Measurements from ENCODE around the gene GPC3.

DNA sequence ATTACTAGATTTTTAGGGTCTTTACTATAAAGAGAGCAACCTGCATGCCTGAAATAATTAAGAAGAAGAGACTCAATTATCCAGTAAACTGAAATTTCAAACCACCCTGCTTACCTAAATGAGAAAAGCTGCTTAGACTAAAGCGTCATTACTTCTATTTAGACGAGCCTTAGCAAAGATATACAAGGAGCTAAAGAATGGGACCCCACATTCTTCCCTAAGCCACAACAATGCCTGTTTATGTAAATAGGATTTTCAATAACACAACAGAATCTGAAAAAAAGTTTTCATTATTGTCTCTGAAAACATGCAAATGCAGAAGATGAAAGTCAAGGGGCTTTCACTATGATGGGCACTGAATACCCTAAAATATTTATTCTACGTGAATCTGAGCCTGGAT, 16.2 kb downstream of the GPC3 start:
- TF ChIP-seq, protein P1, sequence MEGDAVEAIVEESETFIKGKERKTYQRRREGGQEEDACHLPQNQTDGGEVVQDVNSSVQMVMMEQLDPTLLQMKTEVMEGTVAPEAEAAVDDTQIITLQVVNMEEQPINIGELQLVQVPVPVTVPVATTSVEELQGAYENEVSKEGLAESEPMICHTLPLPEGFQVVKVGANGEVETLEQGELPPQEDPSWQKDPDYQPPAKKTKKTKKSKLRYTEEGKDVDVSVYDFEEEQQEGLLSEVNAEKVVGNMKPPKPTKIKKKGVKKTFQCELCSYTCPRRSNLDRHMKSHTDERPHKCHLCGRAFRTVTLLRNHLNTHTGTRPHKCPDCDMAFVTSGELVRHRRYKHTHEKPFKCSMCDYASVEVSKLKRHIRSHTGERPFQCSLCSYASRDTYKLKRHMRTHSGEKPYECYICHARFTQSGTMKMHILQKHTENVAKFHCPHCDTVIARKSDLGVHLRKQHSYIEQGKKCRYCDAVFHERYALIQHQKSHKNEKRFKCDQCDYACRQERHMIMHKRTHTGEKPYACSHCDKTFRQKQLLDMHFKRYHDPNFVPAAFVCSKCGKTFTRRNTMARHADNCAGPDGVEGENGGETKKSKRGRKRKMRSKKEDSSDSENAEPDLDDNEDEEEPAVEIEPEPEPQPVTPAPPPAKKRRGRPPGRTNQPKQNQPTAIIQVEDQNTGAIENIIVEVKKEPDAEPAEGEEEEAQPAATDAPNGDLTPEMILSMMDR (IDR thresholded peaks at IDR 0.05) = no peak
- TF ChIP-seq POLR2A (IDR thresholded peaks at IDR 0.05; ENCODE audit: low read length) (no peak), SMC3 (IDR thresholded peaks at IDR 0.05) (no peak)
- TF ChIP-seq, protein P2, sequence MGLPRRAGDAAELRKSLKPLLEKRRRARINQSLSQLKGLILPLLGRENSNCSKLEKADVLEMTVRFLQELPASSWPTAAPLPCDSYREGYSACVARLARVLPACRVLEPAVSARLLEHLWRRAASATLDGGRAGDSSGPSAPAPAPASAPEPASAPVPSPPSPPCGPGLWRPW (IDR thresholded peaks at IDR 0.05) = no peak
